Hepatocyte (in vitro differentiated cells): Measurements from ENCODE around the gene LAMA3. TPM values are rescaled to one million over a fixed set of nuclear protein-coding genes. Genes with fewer than 3 reads are reported as not detected.

Experiments
- DNase-seq: peaks from one replicate; pipeline ENCODE4 v3.0.0-alpha.2; 2016; ENCODE audit warnings: low spot score
- H2AFZ ChIP-seq: fragments of 200-600 bp; sonication (generic); 2 replicates; pipeline ENCODE4 v1.6.0; 2016; ENCODE audit warnings: antibody characterized with exemption, mild to moderate bottlenecking
- H3K27ac ChIP-seq: fragments of 200-600 bp; sonication (generic); 2 replicates; pipeline ENCODE4 v1.5.1; 2016; ENCODE audit warnings: mild to moderate bottlenecking
- H3K27me3 ChIP-seq: fragments of 200-600 bp; sonication (generic); 2 replicates; pipeline ENCODE4 v1.6.1; 2016
- H3K36me3 ChIP-seq: fragments of 200-600 bp; sonication (generic); replicated peaks from 2 replicates; pipeline ENCODE4 v1.5.1; 2016; ENCODE audit warnings: low read depth; ENCODE audit not compliant: insufficient read depth
- H3K4me1 ChIP-seq: fragments of 200-600 bp; sonication (generic); 2 replicates; pipeline ENCODE4 v1.5.1; 2016; ENCODE audit warnings: mild to moderate bottlenecking, moderate library complexity; ENCODE audit not compliant: insufficient read depth
- H3K4me2 ChIP-seq: fragments of 200-600 bp; sonication (generic); 2 replicates; pipeline ENCODE4 v1.6.0; 2016
- H3K4me3 ChIP-seq: fragments of 200-600 bp; sonication (generic); 2 replicates; pipeline ENCODE4 v1.5.1; 2016; ENCODE audit warnings: mild to moderate bottlenecking
- H3K79me2 ChIP-seq: fragments of 200-600 bp; sonication (generic); 2 replicates; pipeline ENCODE4 v1.6.0; 2017; ENCODE audit warnings: mild to moderate bottlenecking
- H3K9me2 ChIP-seq: fragments of 200-600 bp; sonication (generic); replicated peaks from 2 replicates; pipeline ENCODE4 v1.6.0; 2017; ENCODE audit warnings: mild to moderate bottlenecking; ENCODE audit not compliant: insufficient read depth
- H3K9me3 ChIP-seq: fragments of 200-600 bp; sonication (generic); 2 replicates; pipeline ENCODE4 v1.5.1; 2016; ENCODE audit warnings: low read depth, mild to moderate bottlenecking
- H4K20me1 ChIP-seq: fragments of 200-600 bp; sonication (generic); 2 replicates; pipeline ENCODE4 v1.6.0; 2016; ENCODE audit warnings: mild to moderate bottlenecking; ENCODE audit not compliant: insufficient read depth, poor library complexity, severe bottlenecking
- EZH2 ChIP-seq: fragments of 200-600 bp; sonication (generic); IDR thresholded peaks from 2 replicates; pipeline ENCODE4 v1.6.1; 2016; ENCODE audit warnings: antibody characterized with exemption, mild to moderate bottlenecking, borderline replicate concordance
- EZH2phosphoT487 ChIP-seq: fragments of 200-600 bp; sonication (generic); IDR thresholded peaks from one replicate; pipeline ENCODE4 v1.6.1; 2018; ENCODE audit warnings: antibody characterized with exemption, mild to moderate bottlenecking, low read depth, moderate library complexity; ENCODE audit not compliant: unreplicated experiment, severe bottlenecking
- WGBS: methylation state at CpG from one replicate; pipeline ENCODE4 v1.1.6; 2016; ENCODE audit warnings: low lambda C conversion rate; ENCODE audit errors: missing lambda C conversion rate; 5-methylcytosine and 5-hydroxymethylcytosine counted together
- polyA plus RNA-seq: library from polyadenylated mRNA; unstranded; fragments of >200 nt; fragmentation: Nextera tagmentation; extraction: Ambion mirVana; gene quantifications from 2 replicates; pipeline ENCODE4 v1.2.1, GENCODE V29; 2016
- total RNA-seq: library from RNA; depleted of rRNA; stranded (reverse); fragments of >200 nt; gene quantifications from 2 replicates; pipeline ENCODE4 v1.2.3, GENCODE V29; 2014
- TF ChIP-seq, protein P1 (sequence below): fragments of 200-600 bp; sonication (generic); IDR thresholded peaks from 2 replicates; pipeline ENCODE4 v1.5.1; 2016; ENCODE audit warnings: antibody characterized with exemption, mild to moderate bottlenecking; ENCODE audit not compliant: poor library complexity

LAMA3 gene
- total and polyA plus RNA-seq, 2 experiments from 2014 or later, result 29.9 to 52.1 TPM

DNA sequence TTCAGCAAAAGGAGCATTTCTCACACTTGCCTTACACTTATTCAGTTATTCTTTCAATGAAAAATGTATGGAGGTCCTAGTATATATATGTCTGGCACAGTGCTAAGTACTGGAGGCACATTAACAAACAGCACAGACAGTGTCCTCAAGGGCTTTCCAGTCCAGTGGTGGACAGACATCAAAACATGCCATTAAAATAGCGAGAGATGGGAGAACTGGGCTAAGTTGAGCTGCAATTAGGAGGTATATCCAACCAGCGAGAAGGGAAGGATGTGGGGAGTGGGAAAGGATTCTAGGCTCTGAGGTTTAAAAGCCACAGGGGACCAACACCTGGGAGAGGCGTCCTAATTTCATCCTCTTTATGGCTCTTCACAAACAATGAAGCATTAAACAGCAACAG lies 197.8 kb downstream of the LAMA3 start:
- no peaks in the 10 kb centered on the region for H3K27me3 ChIP-seq
- 84% methylated on average over 3 of the region's 3 CpGs for WGBS
- no peaks in the 10 kb centered on the region for H3K9me2 ChIP-seq
- no peak overlapping the region for H3K27ac ChIP-seq
- H3K4me1 ChIP-seq, result peaks cover 42% of the 10 kb centered on the region
- H3K36me3 ChIP-seq, result no peaks in the 10 kb centered on the region
- DNase-seq, result no peak
- H3K9me3 ChIP-seq, result no peaks in the 10 kb centered on the region
- H4K20me1 ChIP-seq, result no peaks in the 10 kb centered on the region
- no peaks in the 10 kb centered on the region for H3K79me2 ChIP-seq
- TF ChIP-seq EZH2 (no peak), EZH2phosphoT487 (no peak)
- TF ChIP-seq, protein P1, sequence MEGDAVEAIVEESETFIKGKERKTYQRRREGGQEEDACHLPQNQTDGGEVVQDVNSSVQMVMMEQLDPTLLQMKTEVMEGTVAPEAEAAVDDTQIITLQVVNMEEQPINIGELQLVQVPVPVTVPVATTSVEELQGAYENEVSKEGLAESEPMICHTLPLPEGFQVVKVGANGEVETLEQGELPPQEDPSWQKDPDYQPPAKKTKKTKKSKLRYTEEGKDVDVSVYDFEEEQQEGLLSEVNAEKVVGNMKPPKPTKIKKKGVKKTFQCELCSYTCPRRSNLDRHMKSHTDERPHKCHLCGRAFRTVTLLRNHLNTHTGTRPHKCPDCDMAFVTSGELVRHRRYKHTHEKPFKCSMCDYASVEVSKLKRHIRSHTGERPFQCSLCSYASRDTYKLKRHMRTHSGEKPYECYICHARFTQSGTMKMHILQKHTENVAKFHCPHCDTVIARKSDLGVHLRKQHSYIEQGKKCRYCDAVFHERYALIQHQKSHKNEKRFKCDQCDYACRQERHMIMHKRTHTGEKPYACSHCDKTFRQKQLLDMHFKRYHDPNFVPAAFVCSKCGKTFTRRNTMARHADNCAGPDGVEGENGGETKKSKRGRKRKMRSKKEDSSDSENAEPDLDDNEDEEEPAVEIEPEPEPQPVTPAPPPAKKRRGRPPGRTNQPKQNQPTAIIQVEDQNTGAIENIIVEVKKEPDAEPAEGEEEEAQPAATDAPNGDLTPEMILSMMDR, result no peak
- H3K4me2 ChIP-seq, result no peak overlapping the region
- no peak overlapping the region for H3K4me3 ChIP-seq
- H2AFZ ChIP-seq, result no peak overlapping the region

DNA sequence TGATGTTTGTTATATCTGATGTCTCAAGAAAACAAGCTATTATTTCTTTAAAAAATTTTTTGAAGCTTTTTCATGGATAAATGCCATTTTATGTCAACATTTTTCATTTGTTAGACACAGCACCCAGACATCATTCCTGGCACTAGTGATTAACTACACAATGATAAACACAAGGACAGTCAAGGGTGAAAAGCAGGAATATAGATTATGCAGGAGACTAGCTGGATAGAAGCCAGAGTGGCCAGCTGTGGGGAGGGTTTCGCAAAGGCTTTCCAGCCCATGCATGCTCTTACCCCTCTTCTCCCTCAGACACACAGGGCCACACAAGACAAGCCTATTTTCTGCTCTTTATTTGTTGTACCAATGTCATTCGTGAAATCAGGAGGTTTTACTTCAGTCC lies 198.2 kb downstream of the LAMA3 start:
- no peaks in the 10 kb centered on the region for H3K79me2 ChIP-seq
- H3K27me3 ChIP-seq, result no peaks in the 10 kb centered on the region
- no peak for DNase-seq
- WGBS, result 90% methylated on average over 2 of the region's 2 CpGs
- no peak overlapping the region for H3K4me3 ChIP-seq
- no peak overlapping the region for H2AFZ ChIP-seq
- no peaks in the 10 kb centered on the region for H3K9me3 ChIP-seq
- TF ChIP-seq, protein P1, result no peak
- no peak for TF ChIP-seq EZH2phosphoT487
- no peak for TF ChIP-seq EZH2
- H3K36me3 ChIP-seq, result no peaks in the 10 kb centered on the region
- no peak overlapping the region for H3K4me2 ChIP-seq
- H3K9me2 ChIP-seq, result no peaks in the 10 kb centered on the region
- no peak overlapping the region for H3K27ac ChIP-seq
- no peaks in the 10 kb centered on the region for H4K20me1 ChIP-seq
- H3K4me1 ChIP-seq, result peaks cover 42% of the 10 kb centered on the region

GRCh38 chr18:23888881-23889280 lies 199.6 kb downstream of the LAMA3 start:
- TF ChIP-seq, protein P1, result no peak
- no peak for TF ChIP-seq EZH2phosphoT487
- no peak for TF ChIP-seq EZH2
- H3K4me3 ChIP-seq, result no peak overlapping the region
- H3K79me2 ChIP-seq, result no peaks in the 10 kb centered on the region
- H3K4me2 ChIP-seq, result no peak overlapping the region
- 56% methylated on average over 1 of the region's 1 CpG for WGBS
- H3K9me3 ChIP-seq, result no peaks in the 10 kb centered on the region
- peaks cover 28% of the 10 kb centered on the region for H3K4me1 ChIP-seq
- no peaks in the 10 kb centered on the region for H3K36me3 ChIP-seq
- no peak for DNase-seq
- no peaks in the 10 kb centered on the region for H3K9me2 ChIP-seq
- no peak overlapping the region for H2AFZ ChIP-seq
- no peaks in the 10 kb centered on the region for H4K20me1 ChIP-seq
- H3K27ac ChIP-seq, result no peak overlapping the region
- no peaks in the 10 kb centered on the region for H3K27me3 ChIP-seq

GRCh38 chr18:23889907-23890306 lies 200.7 kb downstream of the LAMA3 start:
- no peaks in the 10 kb centered on the region for H3K36me3 ChIP-seq
- H3K4me1 ChIP-seq, result peaks cover 17% of the 10 kb centered on the region
- no peaks in the 10 kb centered on the region for H3K27me3 ChIP-seq
- H3K79me2 ChIP-seq, result no peaks in the 10 kb centered on the region
- TF ChIP-seq, protein P1, result no peak
- TF ChIP-seq EZH2 (no peak), EZH2phosphoT487 (no peak)
- no peak for DNase-seq
- H3K27ac ChIP-seq, result no peak overlapping the region
- no peaks in the 10 kb centered on the region for H4K20me1 ChIP-seq
- no peak overlapping the region for H2AFZ ChIP-seq
- no peak overlapping the region for H3K4me2 ChIP-seq
- H3K4me3 ChIP-seq, result no peak overlapping the region
- 95% methylated on average over 5 of the region's 5 CpGs for WGBS
- H3K9me3 ChIP-seq, result no peaks in the 10 kb centered on the region
- H3K9me2 ChIP-seq, result no peaks in the 10 kb centered on the region
